GM23338 (cell line): ENCODE results near the gene CFDP1.
"Not testable (repeated sequence)": the region's sequence is repeated elsewhere in the genome, so short reads cannot be mapped to it uniquely, and the experiment has no call there.

Source experiments
- ETS1 ChIP-seq: IDR thresholded peaks from 2 replicates; pipeline ENCODE4 v1.6.1; 2016; ENCODE audit warnings: antibody characterized with exemption
- EZH2 ChIP-seq: fragments of 200-600 bp; sonication (generic); IDR thresholded peaks from one replicate; pipeline ENCODE4 v1.8.0; 2017; ENCODE audit warnings: antibody characterized with exemption, mild to moderate bottlenecking, low read depth; ENCODE audit not compliant: unreplicated experiment
- POLR2AphosphoS5 ChIP-seq: IDR thresholded peaks from 2 replicates; pipeline ENCODE4 v1.6.1; 2016; ENCODE audit warnings: antibody characterized with exemption, low read depth
- TF ChIP-seq, protein P1 (sequence below), 2 experiments: fragments of 200-600 bp in 1 of 2; sonication (generic) in 1 of 2; conservative IDR thresholded peaks; 2 replicates each; pipeline versions ENCODE4 v1.5.1 to v1.6.1; 2016 to 2017; ENCODE audit warnings: antibody characterized with exemption in 2 of 2, low read depth in 2 of 2, mild to moderate bottlenecking in 2 of 2, moderate library complexity in 1 of 2
- TF ChIP-seq, protein P2 (sequence below): IDR thresholded peaks from one replicate; pipeline ENCODE4 v1.6.1; 2018; ENCODE audit warnings: antibody characterized with exemption; ENCODE audit not compliant: unreplicated experiment

DNA sequence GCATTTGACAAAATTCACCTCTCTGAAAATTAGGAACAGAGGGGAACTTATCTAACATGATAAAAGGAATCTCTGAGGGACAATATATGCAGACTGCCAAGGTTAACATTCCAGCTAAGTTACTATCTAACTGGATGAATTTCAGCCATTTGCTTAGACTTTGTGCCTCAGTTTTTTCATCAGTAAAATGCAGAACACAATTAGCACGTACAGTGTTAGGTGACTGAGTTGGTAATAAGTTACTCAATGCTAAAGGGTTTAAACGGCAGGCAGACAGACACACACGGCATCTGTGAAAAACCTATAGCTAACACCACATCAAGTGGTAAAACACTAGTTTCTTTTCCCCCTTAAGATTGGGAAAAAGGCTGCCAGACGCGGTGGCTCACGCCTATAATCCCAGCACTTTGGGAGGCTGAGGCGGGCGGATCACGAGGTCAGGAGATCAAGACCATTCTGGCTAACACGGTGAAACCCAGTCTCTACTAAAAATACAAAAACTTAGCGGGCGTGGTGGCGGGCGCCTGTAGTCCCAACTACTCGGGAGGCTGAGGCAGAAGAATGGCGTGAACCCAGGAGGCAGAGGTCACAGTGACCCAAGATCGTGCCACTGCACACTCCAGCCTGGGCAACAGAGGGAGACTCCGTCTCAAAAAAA is 9.1 kb downstream of the CFDP1 start:
- TF ChIP-seq, protein P1, sequence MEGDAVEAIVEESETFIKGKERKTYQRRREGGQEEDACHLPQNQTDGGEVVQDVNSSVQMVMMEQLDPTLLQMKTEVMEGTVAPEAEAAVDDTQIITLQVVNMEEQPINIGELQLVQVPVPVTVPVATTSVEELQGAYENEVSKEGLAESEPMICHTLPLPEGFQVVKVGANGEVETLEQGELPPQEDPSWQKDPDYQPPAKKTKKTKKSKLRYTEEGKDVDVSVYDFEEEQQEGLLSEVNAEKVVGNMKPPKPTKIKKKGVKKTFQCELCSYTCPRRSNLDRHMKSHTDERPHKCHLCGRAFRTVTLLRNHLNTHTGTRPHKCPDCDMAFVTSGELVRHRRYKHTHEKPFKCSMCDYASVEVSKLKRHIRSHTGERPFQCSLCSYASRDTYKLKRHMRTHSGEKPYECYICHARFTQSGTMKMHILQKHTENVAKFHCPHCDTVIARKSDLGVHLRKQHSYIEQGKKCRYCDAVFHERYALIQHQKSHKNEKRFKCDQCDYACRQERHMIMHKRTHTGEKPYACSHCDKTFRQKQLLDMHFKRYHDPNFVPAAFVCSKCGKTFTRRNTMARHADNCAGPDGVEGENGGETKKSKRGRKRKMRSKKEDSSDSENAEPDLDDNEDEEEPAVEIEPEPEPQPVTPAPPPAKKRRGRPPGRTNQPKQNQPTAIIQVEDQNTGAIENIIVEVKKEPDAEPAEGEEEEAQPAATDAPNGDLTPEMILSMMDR (conservative IDR thresholded peaks at IDR 0.05; ENCODE audit: low read depth in 2 of 2) = not testable (repeated sequence)
- TF ChIP-seq EZH2, ETS1, POLR2AphosphoS5: not testable (repeated sequence)
- TF ChIP-seq, protein P2, sequence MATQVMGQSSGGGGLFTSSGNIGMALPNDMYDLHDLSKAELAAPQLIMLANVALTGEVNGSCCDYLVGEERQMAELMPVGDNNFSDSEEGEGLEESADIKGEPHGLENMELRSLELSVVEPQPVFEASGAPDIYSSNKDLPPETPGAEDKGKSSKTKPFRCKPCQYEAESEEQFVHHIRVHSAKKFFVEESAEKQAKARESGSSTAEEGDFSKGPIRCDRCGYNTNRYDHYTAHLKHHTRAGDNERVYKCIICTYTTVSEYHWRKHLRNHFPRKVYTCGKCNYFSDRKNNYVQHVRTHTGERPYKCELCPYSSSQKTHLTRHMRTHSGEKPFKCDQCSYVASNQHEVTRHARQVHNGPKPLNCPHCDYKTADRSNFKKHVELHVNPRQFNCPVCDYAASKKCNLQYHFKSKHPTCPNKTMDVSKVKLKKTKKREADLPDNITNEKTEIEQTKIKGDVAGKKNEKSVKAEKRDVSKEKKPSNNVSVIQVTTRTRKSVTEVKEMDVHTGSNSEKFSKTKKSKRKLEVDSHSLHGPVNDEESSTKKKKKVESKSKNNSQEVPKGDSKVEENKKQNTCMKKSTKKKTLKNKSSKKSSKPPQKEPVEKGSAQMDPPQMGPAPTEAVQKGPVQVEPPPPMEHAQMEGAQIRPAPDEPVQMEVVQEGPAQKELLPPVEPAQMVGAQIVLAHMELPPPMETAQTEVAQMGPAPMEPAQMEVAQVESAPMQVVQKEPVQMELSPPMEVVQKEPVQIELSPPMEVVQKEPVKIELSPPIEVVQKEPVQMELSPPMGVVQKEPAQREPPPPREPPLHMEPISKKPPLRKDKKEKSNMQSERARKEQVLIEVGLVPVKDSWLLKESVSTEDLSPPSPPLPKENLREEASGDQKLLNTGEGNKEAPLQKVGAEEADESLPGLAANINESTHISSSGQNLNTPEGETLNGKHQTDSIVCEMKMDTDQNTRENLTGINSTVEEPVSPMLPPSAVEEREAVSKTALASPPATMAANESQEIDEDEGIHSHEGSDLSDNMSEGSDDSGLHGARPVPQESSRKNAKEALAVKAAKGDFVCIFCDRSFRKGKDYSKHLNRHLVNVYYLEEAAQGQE = not testable (repeated sequence)
